ENCODE results near the gene MAP6. TPM values are rescaled to one million over a fixed set of nuclear protein-coding genes. Genes with fewer than 3 reads are reported as not detected.

Gene MAP6
- total RNA-seq, 1 donor, result 3.0 TPM

- no peak overlapping the region for H3K4me3 ChIP-seq (ENCODE audit: low read depth, low read length)
- DNase-seq (ENCODE audit: low read depth), result no peak
- TF ChIP-seq, protein P1, sequence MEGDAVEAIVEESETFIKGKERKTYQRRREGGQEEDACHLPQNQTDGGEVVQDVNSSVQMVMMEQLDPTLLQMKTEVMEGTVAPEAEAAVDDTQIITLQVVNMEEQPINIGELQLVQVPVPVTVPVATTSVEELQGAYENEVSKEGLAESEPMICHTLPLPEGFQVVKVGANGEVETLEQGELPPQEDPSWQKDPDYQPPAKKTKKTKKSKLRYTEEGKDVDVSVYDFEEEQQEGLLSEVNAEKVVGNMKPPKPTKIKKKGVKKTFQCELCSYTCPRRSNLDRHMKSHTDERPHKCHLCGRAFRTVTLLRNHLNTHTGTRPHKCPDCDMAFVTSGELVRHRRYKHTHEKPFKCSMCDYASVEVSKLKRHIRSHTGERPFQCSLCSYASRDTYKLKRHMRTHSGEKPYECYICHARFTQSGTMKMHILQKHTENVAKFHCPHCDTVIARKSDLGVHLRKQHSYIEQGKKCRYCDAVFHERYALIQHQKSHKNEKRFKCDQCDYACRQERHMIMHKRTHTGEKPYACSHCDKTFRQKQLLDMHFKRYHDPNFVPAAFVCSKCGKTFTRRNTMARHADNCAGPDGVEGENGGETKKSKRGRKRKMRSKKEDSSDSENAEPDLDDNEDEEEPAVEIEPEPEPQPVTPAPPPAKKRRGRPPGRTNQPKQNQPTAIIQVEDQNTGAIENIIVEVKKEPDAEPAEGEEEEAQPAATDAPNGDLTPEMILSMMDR (IDR thresholded peaks at IDR 0.05; ENCODE audit: insufficient read depth, low read depth, low read length), result no peak
Measured at GRCh38 chr11:75633409-75634066, 35.3 kb downstream of the MAP6 start.

DNA sequence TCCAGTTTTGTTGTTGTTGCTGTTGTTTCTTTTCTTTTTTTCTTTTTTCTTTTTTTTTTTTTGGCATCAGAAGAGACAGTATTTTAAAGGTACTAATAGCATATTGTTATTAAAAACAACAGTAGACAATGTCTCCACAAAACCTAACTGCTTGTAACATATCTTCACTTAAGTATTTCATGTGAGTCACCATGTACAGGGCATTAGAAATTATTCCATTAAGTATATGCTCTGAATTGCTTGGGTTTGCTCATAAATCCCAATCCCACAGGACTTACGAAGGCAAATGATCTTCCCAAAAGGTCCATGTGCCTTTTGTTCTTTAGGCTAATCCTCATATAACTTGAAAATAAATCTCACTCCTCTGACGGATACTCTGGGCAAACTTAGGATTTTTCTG, 35.9 kb downstream of the MAP6 start:
- TF ChIP-seq, protein P1 (IDR thresholded peaks at IDR 0.05; ENCODE audit: insufficient read depth, low read depth, low read length), result no peak
- H3K4me3 ChIP-seq (ENCODE audit: low read depth, low read length), result no peak overlapping the region
- DNase-seq (ENCODE audit: low read depth), result no peak

- DNase-seq (ENCODE audit: low read depth), result no peak
- TF ChIP-seq, protein P1 (IDR thresholded peaks at IDR 0.05; ENCODE audit: insufficient read depth, low read depth, low read length), result no peak
Measured at GRCh38 chr11:75632450-75632849, 36.4 kb downstream of the MAP6 start.

DNA sequence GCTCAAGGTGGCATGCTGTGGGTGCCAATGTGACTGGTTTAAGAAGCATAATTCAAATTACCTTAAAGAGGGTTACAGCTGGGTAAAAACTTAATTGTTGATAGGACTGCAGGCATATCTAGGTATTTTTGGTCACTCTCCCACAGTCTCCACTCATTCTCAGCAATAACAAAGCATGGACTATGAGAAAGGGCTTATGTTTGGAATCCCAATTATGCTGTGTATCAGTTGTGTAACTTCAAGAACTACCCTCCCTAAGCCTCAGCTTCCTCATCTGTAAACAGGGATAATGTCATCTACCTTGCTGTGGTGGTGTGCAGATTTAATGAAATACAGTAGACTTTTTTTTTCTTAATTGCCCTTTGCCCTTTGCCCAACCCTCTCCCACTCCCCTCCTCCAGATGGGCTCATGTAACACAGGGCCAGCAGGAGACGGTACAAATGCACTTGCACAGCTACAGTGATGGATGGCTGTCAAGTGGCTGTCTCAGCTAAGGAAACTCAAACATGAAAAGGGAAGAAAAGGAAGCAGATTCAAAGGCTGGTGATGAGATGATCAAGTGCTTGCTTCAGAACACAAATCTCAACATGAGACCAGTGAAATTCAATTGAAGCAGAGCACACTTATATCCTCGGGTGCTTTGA, 37.6 kb downstream of the MAP6 start:
- no peak overlapping the region for H3K4me3 ChIP-seq (ENCODE audit: low read depth, low read length)
- TF ChIP-seq, protein P1 (IDR thresholded peaks at IDR 0.05; ENCODE audit: insufficient read depth, low read depth, low read length), result no peak
- DNase-seq (ENCODE audit: low read depth), result no peak

More at GRCh38 chr11:75632450-75632849, 36.4 kb downstream of the MAP6 start:
- no peak overlapping the region for H3K4me3 ChIP-seq (ENCODE audit: low read depth, low read length)

GRCh38 chr11:75627906-75628668, 40.8 kb downstream of the MAP6 start:
- TF ChIP-seq, protein P1 (IDR thresholded peaks at IDR 0.05; ENCODE audit: insufficient read depth, low read depth, low read length), result no peak
- DNase-seq (ENCODE audit: low read depth), result peak; percentile 18
- no peak overlapping the region for H3K4me3 ChIP-seq (ENCODE audit: low read depth, low read length)

DNA sequence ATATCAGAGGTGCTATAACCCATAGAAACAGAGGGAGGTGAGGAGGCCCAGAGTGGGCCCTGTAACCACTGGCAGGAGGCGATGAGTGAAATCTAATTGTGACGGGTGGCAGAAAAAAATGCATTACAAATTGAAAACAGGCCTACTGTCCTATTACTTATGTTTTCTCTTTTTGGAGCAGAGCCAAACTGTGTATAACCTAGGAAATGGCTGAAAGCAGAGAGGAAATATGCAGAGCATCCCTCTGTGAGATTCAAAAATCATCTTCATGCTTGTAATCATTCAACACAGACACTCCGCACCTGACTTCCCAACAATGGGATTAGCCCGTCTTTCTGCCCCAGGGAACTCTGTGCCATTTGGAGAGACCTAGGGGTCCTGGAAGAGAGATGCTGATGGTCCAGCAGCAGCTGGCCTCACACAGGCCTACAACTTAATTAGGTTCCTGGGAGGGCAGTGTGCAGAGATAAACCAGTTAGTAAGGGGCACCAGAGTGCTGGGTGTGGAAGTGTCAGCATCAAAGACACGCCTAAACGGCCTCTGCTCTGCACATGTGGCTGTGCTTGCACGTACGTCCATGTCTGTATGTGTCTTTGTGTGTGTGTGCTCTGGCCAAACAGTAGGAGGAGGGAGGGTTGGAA, 41.8 kb downstream of the MAP6 start:
- no peak overlapping the region for H3K4me3 ChIP-seq (ENCODE audit: low read depth, low read length)
- no peak for DNase-seq (ENCODE audit: low read depth)
- TF ChIP-seq, protein P1 (IDR thresholded peaks at IDR 0.05; ENCODE audit: insufficient read depth, low read depth, low read length), result no peak

Measured in fibroblast of villous mesenchyme (primary cell).